ENCODE data around the gene ACTN1.

Gene ACTN1

DNA sequence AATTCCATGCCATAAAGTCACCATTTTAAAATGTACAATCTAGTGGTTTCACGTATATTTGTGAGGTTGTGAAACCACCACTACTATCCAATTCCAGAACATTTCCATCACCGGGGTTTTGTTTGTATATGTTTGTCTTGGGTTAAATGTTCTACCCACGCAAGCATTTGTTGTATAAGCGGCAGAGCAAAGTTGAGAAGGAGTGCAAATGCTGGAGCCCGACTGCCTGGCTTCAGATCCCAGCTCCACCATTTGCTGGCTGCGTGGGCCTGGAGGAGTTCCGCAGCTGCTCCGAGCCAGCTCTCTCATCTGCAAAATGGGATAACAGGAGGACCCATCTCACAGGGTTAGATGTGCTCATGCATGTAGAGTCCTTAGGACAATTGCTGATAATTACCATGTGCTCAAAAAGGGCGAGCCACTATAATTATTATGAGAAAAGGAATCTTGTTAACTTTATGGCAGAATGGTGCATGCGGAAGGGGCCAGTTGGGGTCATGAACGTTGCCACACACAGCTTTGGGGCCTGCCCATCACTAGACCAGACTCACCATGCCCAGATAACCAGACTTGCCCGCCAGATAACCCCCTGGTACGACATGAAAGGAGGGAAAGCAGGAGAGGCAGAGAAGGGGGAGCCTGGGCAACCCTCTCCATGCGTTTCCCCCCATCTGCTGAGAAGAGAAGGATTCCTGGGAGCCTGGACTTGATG is 6.4 kb downstream of the ACTN1 start:
- ChIA-PET CTCF (interaction anchor here (1.2 kb wide), 1 partner anchor 9 kb away, joined by 3 read pairs; no protein-coding TSS in a partner anchor), POLR2A (no interaction called here)
- no peak for DNase-seq (ENCODE audit: extremely low spot score)
- TF ChIP-seq, protein P1, sequence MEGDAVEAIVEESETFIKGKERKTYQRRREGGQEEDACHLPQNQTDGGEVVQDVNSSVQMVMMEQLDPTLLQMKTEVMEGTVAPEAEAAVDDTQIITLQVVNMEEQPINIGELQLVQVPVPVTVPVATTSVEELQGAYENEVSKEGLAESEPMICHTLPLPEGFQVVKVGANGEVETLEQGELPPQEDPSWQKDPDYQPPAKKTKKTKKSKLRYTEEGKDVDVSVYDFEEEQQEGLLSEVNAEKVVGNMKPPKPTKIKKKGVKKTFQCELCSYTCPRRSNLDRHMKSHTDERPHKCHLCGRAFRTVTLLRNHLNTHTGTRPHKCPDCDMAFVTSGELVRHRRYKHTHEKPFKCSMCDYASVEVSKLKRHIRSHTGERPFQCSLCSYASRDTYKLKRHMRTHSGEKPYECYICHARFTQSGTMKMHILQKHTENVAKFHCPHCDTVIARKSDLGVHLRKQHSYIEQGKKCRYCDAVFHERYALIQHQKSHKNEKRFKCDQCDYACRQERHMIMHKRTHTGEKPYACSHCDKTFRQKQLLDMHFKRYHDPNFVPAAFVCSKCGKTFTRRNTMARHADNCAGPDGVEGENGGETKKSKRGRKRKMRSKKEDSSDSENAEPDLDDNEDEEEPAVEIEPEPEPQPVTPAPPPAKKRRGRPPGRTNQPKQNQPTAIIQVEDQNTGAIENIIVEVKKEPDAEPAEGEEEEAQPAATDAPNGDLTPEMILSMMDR (IDR thresholded peaks at IDR 0.05; ENCODE audit: control extremely low read depth, extremely low read depth, low read depth, missing control alignments): no peak

DNA sequence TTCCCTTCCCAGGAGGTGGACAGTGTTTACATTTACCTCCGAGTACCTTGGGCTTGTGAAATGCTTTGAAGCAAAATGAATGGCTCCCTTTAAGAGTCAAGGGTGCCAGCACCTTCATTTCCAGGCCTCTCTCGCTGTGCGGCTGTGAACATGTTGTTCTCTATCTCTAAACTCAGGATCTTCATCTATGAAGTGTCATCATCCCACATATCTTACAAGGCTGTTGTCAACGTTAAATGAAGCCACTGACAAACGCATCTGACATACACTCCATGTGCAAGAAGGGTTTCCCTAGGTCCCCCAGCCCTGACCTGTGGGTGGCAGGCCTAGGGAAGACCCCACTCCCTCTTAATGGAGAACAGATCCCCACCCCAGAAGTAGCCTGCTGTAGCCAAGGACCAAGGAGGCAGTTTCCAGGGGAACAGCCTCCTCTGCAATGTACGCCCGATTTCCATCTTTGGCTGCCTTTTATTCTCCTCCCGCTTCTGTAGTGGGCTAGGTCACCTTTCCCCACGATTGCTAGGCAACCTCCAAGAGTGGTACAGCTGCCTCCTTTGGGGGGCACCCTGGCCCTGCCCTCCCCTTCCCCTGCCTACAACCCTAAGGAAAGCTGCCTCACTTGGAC is 7.6 kb downstream of the ACTN1 start:
- TF ChIP-seq, protein P1 (IDR thresholded peaks at IDR 0.05; ENCODE audit: control extremely low read depth, extremely low read depth, low read depth, missing control alignments): no peak
- ChIA-PET POLR2A (no interaction called here), CTCF (no interaction called here)
- DNase-seq (ENCODE audit: extremely low spot score): no peak

DNA sequence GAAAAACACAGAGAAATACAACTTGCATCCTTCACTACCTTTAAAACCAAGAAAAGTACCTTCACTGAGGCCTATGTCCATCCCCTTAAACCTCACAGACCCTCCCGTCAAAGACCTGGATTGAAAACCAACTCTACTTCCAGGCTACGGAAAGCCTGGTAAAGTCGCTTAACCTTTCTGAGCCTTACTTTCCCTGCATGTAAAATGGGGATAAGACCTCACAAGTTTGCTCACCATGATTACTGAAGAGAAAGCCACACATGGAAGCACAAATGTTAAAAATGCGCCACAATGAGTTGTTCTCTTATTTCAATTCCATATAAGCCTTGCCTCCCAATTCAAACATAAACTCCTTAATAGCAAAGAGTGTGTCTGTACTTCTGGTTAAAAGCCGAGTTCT is 8.4 kb downstream of the ACTN1 start:
- CTCF ChIA-PET: interaction anchor here (1.2 kb wide), 1 partner anchor 14 kb away, joined by 3 read pairs; no protein-coding TSS in a partner anchor
- POLR2A ChIA-PET: no interaction called here

DNA sequence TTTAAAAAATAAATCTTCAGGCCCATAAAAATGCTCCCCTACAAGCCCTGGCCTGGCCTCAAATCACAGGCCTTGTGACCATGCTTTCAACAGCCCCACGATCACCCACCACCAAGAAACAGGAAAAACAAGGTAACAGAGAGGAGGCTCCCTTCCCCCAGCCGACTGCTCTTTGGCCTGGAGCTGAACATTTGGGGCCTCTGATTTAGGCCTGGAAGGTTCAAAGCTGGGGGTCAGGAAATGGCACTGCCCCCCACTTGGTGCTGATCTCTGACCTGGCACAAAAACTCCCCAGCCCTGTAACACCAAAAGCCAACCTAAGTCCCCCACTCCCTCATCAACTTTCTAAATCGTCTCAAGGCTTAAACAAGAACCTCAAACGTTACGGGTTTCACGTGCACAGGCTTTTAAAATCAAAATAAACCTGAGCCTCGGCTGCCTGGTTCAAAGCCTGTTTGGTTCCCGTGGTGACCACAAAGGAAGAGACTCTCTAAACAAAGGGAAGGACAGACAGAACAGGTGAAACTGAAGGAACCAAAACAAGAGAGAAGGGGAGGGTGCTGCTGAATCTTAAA is 9.0 kb downstream of the ACTN1 start:
- ChIA-PET POLR2A (no interaction called here), CTCF (interaction anchor here (1.2 kb wide), 1 partner anchor 13 kb away, joined by 3 read pairs; no protein-coding TSS in a partner anchor)
- TF ChIP-seq, protein P1 (IDR thresholded peaks at IDR 0.05; ENCODE audit: control extremely low read depth, extremely low read depth, low read depth, missing control alignments): no peak
- DNase-seq (ENCODE audit: extremely low spot score): no peak

More for the DNA sequence above, 8.4 kb downstream of the ACTN1 start:
- DNase-seq (ENCODE audit: extremely low spot score): no peak
- TF ChIP-seq, protein P1 (IDR thresholded peaks at IDR 0.05; ENCODE audit: control extremely low read depth, extremely low read depth, low read depth, missing control alignments): no peak

DNA sequence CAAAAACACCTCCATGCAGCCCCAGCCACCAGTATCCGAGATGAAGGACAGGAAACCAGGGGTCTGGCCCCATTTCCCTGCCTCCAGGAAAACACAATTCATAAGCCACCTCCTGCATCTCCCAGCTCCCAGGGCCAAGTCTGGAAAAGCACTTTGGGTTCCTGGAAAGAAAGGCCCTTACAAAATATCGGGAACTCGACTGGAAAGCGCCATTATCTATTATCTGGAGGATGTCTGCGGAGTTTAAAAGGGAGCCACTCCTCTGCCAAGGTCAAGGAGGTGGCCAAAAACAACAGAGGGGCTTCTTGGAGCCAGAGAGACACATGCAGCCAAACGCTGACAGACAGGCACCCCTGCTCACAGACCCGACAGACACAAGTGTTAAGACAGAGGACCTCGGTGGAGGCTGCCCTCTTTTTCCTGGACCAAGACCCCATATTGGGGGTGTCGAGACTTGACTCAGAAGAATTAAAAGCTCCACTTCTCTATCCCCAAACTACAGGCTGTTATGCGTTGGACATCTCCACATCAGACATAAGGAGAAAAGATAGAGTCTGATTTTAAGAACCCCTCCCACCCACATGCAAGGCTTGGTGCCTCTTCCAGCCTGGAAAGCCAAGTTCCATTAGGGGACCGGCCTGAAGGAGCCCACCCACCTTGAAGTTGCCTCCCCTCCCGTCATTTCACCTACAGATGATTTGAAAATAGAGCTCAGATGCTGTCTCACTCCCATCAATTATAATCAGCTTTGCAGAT is 9.6 kb downstream of the ACTN1 start:
- TF ChIP-seq, protein P1 (IDR thresholded peaks at IDR 0.05; ENCODE audit: control extremely low read depth, extremely low read depth, low read depth, missing control alignments): no peak
- ChIA-PET CTCF (interaction anchor here (1.2 kb wide), 1 partner anchor 12 kb away, joined by 3 read pairs; no protein-coding TSS in a partner anchor), POLR2A (no interaction called here)
- DNase-seq (ENCODE audit: extremely low spot score): no peak

DNA sequence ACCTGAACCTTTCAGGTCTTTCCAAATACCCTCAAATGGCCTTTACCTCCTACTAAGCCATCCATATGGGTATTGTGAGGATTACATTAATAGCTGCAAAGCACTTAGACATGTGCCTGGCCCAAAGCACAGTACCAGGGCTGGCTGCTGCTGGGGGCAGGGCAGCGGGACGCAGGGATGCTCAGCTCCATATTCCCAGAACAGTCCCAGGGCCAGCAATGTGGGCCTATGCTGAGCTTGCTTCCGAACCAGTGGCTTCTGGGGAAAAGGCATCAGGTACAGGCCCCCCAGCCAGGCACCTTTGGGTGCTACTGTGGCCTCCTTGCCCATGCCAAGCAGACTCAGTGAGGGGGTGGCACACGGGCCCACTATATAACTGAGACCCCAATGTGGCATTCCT is 10.4 kb downstream of the ACTN1 start:
- no peak for DNase-seq (ENCODE audit: extremely low spot score)
- CTCF ChIA-PET: no interaction called here
- TF ChIP-seq, protein P1 (IDR thresholded peaks at IDR 0.05; ENCODE audit: control extremely low read depth, extremely low read depth, low read depth, missing control alignments): no peak
- POLR2A ChIA-PET: no interaction called here
